GM19240 (cell line): Measurements from ENCODE around the gene MFSD12.

ENCODE experiments used
- DNase-seq: peaks from one replicate; pipeline ENCODE4 v3.0.0; 2011; ENCODE audit warnings: low spot score; ENCODE audit not compliant: insufficient read length

The MFSD12 gene

DNA sequence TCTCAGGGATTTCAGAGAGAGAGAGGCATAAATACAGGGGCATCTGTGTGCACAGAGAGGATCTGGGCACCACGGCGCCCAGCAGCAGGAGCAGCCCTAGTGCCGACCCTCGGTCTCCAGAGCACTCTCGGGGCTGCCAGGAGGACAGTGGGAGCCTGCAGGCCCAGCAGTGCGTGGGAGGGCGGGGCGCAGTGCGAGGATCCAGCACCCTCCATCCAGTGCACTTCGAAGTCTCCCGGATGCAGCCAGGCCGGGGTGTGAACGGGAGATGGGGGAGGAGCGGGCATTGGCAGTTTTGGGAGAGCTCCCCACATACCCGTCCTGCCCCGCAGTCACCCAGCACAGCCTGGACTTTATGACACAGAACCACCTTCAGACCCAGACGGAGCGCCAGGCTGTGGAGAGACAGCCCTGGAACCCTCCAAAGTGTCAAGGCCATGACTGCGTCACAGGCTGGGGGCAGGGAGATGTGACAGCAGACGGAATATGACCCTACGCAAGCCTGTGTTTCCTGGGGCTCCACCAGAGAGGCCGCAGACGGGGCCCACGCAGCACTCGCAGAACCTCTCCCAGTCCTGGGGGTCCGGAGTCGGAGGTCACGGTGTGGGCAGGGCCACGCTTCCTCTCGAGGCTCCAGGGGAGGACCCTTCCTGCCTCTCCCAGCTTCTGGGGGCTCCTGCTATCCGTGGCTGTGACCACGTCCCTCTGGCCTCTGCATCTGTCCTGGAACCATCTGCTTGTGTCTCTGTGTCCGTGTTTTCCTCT is 33.1 kb downstream of the MFSD12 start:
- DNase-seq = no peak

DNA sequence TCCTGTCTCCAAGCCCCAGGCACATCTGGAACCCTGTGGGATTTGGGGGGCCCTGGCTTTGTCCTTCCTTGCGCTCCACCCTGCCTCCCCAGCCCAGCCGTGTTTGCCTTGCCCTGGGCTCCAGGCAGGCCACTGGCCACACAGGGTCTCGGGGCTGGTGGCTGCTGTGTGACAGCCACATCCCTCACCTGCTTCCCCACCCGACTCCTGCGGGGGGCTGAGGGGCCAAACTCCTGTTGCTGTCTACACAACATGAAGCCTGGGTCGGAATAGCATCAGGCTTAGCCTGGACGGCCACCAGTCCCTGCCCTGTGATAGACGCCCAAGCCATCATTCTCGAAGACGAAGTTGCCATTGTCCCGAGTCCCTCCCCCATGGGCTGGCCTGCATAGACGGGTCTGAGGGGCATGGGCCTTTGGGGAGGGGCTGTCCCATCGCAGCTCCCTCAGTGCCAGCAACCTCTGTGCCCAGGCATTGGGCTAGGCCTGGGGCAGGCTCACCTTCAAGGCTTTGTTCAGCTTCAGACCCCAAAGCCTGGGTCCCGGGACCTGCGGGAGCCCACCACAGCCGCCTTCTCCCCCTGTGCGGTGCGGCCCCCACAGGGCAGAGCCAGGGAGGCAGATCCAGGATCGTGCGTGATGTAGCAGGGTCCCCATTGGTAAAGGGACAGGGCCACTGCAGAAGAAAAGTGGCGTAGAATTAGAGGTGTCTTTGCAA is 33.9 kb downstream of the MFSD12 start:
- no peak for DNase-seq

DNA sequence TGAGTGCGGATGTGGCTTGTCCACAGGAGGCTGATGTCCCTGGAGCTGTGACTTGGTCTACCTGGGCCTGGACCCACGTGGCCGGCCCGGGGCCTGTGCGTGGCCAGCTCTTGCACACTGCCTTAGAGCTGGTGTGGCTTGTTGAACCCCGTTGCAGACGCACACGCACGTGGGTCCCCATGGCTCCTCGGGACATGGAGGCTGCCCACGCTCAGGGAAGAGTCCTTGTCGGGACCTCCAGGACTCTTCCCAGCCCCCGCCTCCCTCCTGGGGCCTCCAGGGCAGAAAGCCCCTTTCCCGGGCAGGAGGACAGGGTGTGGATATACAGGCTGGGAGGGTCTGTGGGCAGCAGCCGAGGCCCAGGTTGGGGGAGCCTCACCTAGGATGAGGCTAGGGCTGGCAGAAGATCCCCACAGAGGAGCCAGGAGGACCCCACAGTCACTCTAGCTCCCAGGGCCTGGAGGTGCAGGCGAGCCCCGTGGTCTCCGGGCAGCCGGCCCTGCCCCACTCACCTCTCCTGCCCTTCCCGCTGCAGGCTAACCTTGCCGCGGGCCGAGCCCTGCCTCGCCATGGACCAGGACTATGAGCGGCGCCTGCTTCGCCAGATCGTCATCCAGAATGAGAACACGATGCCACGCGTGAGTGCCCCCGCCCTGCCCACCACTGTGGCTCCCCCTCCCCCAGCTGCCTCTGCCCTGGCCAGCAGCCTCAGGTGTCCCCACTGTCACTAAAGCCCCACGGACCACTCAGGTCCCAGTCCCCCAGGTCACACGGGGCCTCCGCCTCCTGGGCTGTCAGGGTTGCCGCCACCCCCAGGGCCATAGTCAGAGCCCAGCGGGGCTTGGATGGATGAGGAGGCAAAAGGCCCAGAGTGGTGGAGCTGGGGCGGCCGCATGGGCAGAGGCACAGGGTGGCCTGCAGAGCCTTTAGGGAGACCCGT is 34.7 kb downstream of the MFSD12 start:
- no peak for DNase-seq

DNA sequence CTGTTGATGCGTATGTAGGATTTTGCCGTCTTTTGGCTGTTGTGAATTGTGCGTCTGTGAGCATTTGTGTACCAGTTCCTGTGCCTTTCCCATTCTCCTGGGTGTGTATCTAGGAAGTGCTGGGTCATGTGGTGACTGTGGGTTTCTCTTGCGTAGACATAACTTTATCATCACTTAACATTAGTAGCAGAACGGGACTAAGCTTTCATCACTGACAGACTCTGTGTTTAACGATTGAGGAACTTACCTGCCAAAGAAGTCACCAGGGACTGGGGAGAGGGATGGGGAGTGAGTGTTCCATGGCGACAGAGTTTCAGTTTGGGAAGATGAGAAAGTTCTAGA is 36.3 kb downstream of the MFSD12 start:
- DNase-seq = no peak

DNA sequence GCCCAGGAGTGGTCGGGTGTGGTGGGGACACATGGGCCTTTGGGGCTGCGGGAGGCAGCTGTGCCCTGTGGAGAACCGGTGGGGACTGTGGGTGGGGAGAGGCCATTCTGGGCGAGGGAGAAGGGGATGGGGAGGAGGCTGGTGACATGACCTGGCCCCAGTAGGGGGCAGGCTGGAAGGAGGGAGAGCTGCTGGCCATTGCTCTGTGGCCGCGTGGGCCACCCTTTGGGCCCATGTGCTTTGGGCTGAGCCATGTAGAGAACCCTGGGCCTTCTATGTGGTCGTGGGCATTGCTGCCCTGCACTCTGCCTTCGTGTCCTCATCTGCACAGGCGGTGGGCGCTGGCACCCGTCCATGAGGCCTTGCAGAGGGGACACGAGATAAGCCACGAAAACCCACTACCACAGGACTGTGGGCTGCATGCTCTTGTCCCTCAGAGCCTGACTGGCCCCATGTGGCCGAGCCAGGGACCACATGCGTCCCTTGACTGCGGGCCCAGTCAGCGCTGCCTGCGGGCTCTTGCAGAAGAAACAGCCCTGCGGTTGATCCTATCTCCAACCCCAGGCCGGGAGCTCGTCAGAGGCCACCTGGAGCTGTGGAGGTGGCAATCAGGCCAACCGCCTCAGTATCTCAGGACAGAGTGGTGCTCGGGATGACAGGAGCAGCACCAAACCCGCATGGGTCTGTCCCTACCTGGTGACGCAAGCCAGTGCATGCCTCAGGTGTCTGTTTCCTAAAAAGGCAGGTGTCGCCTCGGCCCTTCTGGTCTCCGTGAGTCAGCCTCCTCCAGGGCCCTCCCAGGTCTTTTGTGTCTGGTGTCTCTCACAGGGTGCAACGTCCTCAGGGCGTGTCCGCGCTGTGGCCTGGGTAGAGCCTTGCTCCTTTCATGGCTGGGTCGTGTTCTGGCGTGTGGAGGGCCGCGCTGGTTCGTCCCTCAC is 37.0 kb downstream of the MFSD12 start:
- DNase-seq = no peak

DNA sequence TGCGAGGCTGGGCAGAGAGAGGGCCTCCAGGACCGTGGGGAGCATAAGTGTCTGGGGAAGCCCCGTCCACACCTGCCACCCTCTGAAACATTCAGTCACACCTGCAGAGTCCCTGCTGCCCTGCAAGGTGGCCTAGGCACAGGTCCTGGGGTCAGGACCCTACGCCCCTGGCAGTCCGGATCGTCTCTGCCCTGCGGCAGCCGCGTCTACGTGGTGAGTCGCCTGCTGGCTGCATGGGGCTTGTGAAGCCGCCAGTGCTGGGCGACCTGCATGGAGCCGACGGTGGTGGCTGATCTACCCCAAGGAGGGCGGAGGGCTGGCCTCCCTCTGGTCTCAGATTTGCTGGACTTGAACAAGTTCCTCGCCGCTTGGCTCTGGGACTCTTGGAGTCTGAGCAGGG is 38.3 kb downstream of the MFSD12 start:
- no peak for DNase-seq

DNA sequence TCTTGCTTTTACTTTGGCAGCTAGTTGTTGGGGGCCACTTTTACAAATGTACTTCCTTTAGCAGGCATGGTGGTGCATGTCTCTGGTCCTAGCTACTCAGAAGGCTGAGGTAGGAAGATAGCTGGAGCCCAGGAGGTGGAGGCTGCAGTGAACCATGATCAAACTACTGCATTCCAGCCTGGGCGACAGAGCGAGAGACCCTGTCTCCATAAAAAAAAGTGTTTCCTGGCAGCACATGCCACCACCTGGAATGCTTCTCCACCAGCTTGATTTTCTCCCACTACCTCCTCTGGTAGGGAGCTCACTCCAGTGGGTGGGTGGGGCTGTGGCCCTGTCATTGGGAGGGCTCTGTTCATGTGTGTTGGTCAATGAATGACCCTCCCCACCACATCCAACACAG is 38.7 kb downstream of the MFSD12 start:
- DNase-seq = no peak

DNA sequence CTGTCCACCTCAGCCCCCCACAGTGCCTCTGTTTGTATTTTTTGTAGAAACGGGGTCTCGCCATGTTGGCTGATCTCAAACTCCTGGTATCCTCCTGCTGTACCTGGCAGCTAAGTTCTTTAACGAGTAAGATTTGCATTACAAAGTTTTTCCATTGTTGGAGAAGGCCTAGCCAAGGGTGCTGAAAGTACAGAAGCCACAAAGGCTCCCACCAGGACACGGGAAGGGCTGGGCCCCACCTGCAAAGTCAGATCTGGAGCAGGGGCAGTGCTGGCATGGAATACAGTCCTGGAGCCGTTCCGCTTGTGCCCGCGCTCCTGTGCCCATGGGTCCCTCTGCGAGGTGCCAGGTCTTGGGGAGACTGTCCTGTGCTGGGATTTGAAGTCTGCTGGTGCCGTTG is 39.1 kb downstream of the MFSD12 start:
- DNase-seq = no peak

DNA sequence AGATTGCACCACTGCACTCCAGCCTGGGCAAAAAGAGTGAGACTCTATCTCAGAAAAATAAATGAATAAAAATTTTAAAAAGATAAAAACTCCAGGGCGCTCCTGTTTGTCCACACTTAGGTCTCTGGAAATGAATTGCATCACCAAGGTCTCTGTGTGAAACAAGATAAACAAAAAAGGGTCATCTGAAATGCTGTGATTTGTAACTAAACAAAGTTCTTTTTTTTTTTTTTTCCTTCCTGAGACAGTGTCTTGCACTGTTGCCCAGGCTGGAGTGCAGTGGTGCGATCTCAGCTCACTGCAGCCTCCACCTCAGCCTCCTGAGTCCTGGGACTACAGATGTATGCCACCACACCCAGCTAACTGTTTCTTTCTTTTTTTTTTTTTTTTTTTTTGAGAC is 39.7 kb downstream of the MFSD12 start:
- no peak for DNase-seq

DNA sequence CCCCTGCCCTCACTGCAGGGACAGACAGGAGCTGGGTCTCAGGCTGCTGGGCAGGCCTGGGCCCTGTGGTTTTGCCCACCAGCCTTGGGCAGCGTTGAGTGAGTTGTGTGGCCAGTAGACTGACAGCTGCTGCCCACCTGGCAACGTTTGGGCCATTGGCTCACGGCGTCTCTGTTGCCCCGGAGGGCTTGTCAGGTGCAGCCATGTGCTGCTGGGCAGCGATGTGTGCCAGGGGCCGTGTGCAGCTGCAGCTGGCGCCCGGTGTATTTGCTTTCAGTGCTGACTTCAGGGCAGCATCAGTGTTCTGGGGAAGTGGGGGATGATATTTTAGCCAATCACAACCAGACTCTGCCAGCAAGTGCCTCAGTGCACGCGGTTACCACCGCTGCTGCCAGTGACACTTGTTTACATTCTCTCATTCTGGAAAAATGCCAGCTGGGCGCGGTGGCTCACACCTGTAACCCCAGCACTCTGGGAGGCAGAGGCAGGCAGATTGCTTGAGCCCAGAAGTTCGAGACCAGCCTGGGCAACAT is 40.6 kb downstream of the MFSD12 start:
- DNase-seq = no peak

DNA sequence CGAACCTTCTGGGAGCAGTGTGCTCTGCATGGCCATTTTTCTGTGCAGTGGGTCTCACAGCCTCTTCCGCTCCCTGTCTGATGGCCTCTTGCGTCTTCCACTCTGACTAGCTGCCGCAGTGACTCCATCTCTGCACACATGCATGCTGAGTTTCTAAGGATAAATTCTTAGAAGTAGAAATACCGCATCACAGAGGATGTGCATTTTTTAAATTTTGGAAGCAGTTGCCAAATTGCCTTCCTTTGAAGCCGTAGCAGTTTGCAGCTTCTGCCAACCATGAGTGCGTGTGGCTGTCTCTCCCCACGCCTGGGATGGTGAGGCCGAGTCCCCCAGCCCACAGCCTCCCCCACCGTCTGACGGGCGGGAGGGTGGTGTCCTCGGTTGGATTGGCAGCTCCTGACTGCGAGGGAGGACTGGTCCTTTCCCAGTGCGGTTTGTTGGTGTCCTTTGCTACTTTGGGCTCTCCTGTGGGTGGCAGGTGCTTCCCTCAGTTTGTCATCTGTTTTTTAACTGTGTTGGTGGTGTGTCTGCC is 41.4 kb downstream of the MFSD12 start:
- DNase-seq = no peak

DNA sequence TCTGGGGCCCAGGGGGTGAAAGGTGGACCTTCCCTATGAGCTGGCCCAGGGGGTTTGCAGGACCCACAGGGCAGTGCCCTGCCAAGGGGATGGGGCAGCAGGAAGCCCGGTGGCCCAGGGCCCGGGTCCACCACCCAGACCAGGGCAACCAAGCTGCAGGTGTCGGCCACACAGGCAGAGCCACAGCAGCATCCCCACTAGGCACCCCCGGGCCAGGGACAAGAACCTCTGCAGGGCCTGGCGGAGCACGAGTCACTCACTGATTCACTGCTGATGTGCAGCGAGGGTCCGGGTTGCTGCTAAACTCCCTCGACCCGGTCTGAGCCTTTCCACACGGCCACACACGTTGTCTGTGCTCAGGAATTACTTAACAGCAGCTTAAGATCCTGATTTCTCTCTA is 42.5 kb downstream of the MFSD12 start:
- no peak for DNase-seq

DNA sequence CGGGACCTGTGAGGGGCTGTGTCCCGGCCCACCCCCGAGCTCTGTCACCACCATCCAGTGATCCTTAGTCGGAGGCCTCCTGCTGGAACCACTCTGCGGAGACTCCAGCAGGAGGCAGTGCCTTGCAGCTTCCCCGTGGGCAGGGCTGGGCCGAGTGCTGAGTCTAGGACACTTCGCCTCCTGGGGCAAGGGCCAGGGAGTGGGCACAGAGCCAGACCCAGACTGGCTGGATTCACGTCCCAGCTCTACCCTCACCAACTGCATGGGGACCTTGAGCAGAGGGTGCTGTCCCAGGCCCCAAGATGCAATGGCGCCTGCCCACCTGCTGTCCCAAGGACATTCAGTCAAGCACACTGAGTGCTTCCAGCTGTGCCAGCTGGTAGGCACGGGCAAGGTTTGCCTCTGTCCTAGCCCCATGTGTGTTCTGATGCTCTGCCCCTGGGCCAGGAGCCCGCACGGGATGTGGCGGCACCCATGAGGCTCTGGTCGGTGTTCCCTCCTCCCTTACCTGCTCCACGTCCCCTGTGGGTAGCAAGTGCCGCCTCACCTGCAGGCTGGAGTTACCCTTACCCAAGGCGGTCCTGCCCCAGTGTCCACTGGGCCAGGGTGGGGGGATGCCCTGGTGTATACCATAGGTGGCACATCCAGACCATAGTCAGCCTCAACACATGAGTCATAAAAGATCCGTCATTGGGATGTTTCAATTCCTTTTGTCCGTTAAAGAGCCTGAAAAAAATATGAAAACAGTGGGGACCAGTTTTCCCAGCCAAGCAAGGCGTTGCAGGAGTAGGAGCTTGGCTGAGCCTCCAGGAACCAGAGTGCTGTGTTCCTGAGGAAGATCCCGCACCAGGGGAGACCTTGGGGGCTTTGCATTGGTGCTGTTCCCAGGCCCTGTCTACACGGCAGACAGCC is 43.9 kb downstream of the MFSD12 start:
- no peak for DNase-seq

DNA sequence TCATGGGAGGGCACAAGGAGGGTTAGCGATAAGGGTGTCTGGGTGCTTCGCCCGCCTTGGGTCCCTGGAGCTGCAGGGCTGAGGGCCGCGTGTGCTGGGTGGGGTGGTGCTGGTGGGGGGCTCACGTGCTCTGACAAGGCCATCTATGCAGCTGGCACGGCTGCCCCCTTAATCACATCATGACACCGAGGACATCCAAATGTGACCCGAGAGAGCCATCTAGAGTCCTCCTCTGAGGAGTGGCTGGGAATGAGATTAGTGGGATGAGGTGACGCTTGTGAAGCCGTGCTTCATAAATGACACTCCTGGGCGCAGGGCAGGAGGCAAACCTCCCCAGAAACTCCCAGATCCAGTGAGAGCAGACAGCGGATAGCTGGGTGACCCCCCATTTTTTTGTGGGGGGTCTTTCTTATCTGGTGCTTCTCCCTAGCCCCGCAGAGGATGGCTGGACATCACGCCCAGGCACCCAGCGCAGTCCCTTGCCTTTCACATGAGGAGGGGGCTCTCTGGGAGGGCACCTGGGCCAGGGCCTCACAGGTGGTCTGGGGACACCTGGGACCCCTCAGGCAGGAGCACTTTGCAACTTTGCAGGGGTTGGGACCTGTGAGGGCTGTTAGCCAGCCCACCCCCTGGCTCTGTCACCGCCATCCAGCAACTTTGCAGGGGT is 44.7 kb downstream of the MFSD12 start:
- no peak for DNase-seq

DNA sequence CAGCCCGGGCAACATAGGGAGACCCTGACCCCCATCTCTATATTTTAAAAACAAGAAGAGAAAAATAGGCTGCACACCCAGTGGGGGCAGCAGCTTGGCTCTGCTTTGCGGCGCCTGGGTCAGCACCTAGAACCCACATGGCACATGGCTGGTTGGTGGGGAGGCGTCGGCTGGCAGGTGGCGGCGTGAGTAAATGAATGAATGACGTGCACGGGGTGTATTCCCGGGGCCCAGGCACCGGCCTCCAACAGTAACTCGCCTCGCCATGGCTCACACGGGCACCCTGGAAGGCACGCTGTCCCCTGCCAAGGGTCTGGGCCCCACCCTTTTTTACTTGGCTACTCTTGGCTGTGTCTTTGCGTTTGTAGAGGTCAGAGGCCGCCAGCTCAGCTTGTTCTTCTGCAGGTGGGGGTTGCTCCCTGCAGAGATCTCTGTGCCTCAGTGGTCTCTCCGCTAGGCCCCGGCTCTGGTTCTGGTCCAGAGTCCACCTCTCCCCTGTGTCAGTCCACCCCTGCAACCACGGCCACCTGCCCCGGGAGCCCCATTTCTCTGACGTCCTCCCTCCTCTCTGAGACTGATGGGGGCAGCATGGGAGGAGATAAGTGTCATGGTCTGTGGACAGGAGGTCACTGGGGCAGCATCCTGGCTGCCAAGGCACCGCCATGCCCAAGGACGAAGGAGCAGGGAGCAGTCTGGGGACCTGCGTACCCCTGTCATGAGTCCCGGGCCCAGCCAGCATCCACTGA is 45.7 kb downstream of the MFSD12 start:
- no peak for DNase-seq

DNA sequence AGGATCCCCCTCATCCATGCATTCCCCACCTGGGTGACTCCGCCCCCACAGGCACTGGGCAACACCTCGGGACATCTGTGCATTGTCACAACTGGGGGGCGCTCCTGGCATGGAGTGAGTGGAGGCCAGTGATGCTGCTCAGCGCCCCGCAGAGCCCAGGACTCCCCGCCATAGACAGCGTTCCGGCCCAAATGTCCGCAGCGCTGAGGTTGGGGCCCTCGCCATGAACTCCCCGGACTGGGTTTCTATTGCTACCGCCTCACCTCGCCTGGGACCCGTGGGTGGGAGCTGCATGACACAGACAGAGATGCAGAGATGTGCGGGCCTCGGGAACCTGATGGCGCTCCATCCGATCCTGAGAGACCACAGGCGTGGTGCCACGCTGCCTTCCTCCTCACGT is 46.7 kb downstream of the MFSD12 start:
- no peak for DNase-seq

DNA sequence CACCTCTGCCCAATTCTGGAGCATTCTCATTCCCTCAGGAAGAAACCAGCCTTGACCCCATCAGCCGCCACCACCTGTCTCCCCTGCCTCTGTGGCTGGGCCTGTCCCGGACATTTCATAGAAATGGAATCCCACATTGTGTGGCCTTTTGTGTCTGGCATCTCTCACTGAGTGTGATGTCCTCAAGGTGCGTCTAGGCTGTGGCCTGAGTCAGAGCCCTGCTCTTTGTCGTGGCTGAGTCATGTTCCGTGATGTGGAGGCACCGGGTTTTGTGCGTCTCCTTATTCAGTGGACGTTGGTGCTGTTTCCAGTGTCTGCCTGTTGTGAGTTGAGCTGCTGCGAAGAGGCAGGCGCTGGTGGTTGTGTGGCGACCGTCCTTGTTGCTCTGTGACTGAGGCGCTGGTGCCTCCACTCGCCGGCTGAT is 47.8 kb downstream of the MFSD12 start:
- DNase-seq = no peak
